ENCODE data around the gene WDR70. TPM values are rescaled to one million over a fixed set of nuclear protein-coding genes. Genes with fewer than 3 reads are reported as not detected.

WDR70 gene
- total RNA-seq, 2 donors from 2014 or later: 18.0 to 25.3 TPM

DNA sequence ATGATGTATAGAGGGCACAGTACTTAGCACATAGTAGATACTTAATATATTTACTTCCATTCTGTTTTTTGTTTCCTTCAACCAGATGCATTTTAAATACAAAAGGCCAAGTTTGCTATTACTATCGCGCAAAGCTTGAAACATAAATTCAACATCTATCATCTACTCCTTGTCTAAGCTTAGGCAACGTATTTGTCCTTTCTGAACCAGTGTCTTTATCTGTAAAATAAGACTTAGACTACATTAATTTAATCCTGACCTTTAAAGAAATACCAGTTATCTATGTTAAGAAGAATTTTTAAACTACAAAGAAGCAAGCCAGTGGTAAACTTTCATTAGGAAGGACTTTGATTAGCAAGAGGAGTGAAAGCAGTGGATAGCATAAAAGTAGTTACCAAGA is 173.0 kb downstream of the WDR70 start:
- no peak for ATAC-seq (ENCODE audit: insufficient number of reproducible peaks, low FRiP score, low read depth)

DNA sequence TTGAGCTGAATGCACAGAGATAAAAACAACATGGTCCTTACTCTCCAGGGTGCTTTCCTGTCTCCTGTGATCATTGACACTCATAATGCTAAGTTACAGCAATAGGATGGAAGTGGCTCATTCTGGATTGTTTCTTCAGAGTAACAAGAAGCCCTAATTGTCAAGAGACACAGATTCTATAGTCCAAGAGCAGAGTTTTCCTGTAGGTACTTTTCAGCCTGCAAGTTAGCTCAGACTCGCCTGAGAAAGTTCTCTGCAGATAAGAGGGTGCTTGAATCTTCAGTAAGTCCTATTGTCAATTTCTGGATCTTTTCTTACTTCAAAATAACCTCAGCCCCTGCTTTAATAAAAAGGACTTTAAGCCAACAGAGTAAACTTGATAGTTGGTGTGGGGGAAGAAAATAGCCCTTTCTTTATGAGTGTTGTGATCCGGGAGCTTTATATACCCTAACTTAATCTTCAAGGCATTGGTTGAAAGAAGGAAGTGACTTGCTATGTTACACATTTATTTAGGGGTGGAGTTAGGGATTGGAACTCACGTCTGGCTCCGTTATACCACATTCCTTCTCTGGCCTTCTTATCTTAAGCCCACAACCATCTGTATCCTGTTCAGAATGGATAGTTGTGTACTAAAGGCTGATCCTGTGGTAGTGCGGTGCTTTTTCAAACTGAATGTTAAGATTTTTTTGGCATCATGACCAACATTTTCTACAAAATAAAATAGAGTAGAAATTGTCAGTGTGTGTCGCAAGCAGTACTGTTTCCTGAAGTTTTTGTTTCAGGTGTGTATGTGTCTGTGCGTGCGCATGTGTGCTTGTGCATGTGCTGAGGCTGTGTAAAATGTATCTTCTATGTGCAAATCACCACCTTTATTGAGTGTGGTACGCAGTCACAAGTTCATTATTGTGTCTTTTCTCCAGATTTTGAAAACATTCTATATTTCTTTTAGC is 173.9 kb downstream of the WDR70 start:
- Histone ChIP-seq H3K9me3 (no peaks in the 10 kb centered on the region), H3K36me3 (no peaks in the 10 kb centered on the region), H3K27ac (no peak overlapping the region), H3K27me3 (replicated peaks; ENCODE audit: insufficient read depth) (no peaks in the 10 kb centered on the region), H3K4me1 (ENCODE audit: control insufficient read depth in 1 of 2, low read depth in 2 of 2) (peaks cover 0 to 12% of the 10 kb centered on the region in 2 donors), H3K4me3 (no peak overlapping the region)
- ATAC-seq (ENCODE audit: insufficient number of reproducible peaks, low FRiP score, low read depth) (no peak), DNase-seq (ENCODE audit: low spot score) (no peak)
- TF ChIP-seq, protein P1, sequence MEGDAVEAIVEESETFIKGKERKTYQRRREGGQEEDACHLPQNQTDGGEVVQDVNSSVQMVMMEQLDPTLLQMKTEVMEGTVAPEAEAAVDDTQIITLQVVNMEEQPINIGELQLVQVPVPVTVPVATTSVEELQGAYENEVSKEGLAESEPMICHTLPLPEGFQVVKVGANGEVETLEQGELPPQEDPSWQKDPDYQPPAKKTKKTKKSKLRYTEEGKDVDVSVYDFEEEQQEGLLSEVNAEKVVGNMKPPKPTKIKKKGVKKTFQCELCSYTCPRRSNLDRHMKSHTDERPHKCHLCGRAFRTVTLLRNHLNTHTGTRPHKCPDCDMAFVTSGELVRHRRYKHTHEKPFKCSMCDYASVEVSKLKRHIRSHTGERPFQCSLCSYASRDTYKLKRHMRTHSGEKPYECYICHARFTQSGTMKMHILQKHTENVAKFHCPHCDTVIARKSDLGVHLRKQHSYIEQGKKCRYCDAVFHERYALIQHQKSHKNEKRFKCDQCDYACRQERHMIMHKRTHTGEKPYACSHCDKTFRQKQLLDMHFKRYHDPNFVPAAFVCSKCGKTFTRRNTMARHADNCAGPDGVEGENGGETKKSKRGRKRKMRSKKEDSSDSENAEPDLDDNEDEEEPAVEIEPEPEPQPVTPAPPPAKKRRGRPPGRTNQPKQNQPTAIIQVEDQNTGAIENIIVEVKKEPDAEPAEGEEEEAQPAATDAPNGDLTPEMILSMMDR (IDR thresholded peaks at IDR 0.05): no peak

More for the DNA sequence above, 173.0 kb downstream of the WDR70 start:
- TF ChIP-seq, protein P1 (IDR thresholded peaks at IDR 0.05): no peak
- DNase-seq (ENCODE audit: low spot score): no peak
- H3K27ac ChIP-seq: no peak overlapping the region
- H3K36me3 ChIP-seq: no peaks in the 10 kb centered on the region
- no peaks in the 10 kb centered on the region for H3K27me3 ChIP-seq (replicated peaks; ENCODE audit: insufficient read depth)
- peaks cover 0 to 12% of the 10 kb centered on the region in 2 donors for H3K4me1 ChIP-seq (ENCODE audit: control insufficient read depth in 1 of 2, low read depth in 2 of 2)
- H3K4me3 ChIP-seq: no peak overlapping the region
- no peaks in the 10 kb centered on the region for H3K9me3 ChIP-seq

DNA sequence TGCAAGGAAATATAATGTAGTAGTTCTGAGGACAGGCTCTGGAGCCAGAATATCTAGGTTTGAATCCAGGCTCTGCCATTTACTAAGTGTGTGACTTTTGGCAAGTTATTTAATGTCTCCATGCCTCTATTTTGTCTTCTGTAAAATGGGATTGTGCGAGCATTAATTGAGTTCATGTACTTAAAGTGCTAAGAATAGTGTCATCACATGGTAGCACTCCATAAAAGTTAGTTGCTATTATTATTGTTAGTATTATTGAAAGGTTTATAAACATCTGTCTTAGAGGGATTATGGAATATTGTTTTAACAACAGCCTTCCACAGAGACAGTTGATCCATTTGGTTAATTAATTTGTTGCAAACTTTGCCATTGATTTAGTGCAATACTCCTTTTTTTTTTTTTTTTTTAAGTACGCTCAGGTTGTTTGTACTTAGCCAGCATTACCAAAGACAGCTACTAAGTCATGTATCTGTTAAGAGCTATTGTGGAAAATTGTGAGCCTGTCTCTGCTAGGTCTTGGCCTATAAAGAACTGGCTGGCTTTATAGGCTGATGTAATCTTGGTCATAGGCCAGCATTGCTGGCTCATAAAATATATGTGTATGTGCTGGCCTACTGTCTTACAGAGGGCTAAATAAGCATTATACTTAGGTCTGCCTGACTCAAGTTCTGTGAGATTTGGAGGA is 174.7 kb downstream of the WDR70 start:
- no peak overlapping the region for H3K27ac ChIP-seq
- H3K4me1 ChIP-seq (ENCODE audit: control insufficient read depth in 1 of 2, low read depth in 2 of 2): peaks cover 0 to 12% of the 10 kb centered on the region in 2 donors
- no peaks in the 10 kb centered on the region for H3K9me3 ChIP-seq
- H3K4me3 ChIP-seq: no peak overlapping the region
- no peaks in the 10 kb centered on the region for H3K36me3 ChIP-seq
- TF ChIP-seq, protein P1 (IDR thresholded peaks at IDR 0.05): no peak
- ATAC-seq (ENCODE audit: insufficient number of reproducible peaks, low FRiP score, low read depth) (no peak), DNase-seq (ENCODE audit: low spot score) (no peak)
- no peaks in the 10 kb centered on the region for H3K27me3 ChIP-seq (replicated peaks; ENCODE audit: insufficient read depth)

DNA sequence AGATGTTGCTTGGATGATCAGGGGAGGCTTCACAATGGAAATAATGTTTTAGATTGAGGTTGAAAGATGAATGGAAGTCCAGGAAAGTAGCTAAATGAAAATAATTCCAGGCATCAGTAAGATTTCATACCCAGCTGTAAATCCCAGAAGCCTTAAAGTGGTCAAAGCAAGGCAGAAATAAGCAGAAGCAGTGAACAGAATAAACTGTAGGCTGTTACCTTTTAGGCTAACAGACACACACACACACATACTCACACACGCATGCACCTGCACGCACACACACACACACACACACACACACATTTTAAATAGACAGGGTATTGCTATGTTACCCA is 175.3 kb downstream of the WDR70 start:
- Histone ChIP-seq H3K9me3 (no peaks in the 10 kb centered on the region), H3K27me3 (replicated peaks; ENCODE audit: insufficient read depth) (no peaks in the 10 kb centered on the region), H3K27ac (no peak overlapping the region), H3K4me1 (ENCODE audit: control insufficient read depth in 1 of 2, low read depth in 2 of 2) (peaks cover 0 to 12% of the 10 kb centered on the region in 2 donors), H3K36me3 (no peaks in the 10 kb centered on the region), H3K4me3 (no peak overlapping the region)
- no peak for ATAC-seq (ENCODE audit: insufficient number of reproducible peaks, low FRiP score, low read depth)
- no peak for DNase-seq (ENCODE audit: low spot score)
- TF ChIP-seq, protein P1 (IDR thresholded peaks at IDR 0.05): no peak

DNA sequence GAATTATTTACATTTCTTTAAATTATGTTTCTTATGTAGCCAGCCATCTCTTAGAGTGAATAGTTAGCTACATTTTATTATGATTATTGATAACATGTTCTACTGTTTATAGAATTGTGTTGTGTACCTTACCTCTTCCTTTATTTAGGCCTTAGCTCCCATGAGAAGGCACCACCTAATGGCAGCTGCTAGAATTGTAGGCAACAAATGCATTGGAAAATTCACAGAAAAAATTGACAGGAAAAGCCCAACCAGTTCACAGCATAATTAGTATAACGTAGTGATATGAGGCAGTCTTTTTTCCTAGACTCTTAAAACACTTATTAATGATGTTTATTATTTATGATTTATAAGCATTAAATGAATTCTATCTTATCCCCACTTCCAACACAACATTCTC is 175.8 kb downstream of the WDR70 start:
- no peak overlapping the region for H3K27ac ChIP-seq

More for the DNA sequence above, 175.8 kb downstream of the WDR70 start:
- H3K4me3 ChIP-seq: no peak overlapping the region
- ATAC-seq (ENCODE audit: insufficient number of reproducible peaks, low FRiP score, low read depth): no peak
- no peaks in the 10 kb centered on the region for H3K36me3 ChIP-seq
- H3K27me3 ChIP-seq (replicated peaks; ENCODE audit: insufficient read depth): no peaks in the 10 kb centered on the region
- no peak for DNase-seq (ENCODE audit: low spot score)
- H3K4me1 ChIP-seq (ENCODE audit: control insufficient read depth in 1 of 2, low read depth in 2 of 2): peaks cover 0 to 12% of the 10 kb centered on the region in 2 donors
- TF ChIP-seq, protein P1 (IDR thresholded peaks at IDR 0.05): no peak
- H3K9me3 ChIP-seq: no peaks in the 10 kb centered on the region

Data from thoracic aorta (tissue), 2 donors.